Measurements from ENCODE around the gene VWF.

The VWF gene

GRCh38 chr12:5904969-5905368, 219.5 kb downstream of the VWF start:
- DNase-seq = no peak

GRCh38 chr12:5904441-5904840, 220.0 kb downstream of the VWF start:
- no peak for DNase-seq

GRCh38 chr12:5902736-5903135, 221.7 kb downstream of the VWF start:
- no peak for DNase-seq

GRCh38 chr12:5901416-5901815, 223.1 kb downstream of the VWF start:
- DNase-seq = no peak

- DNase-seq = no peak
These were observed 223.8 kb downstream of the VWF start for GRCh38 chr12:5900533-5901205.

- DNase-seq = no peak
These were observed 224.4 kb downstream of the VWF start for GRCh38 chr12:5900076-5900475.

GRCh38 chr12:5899675-5900074, 224.8 kb downstream of the VWF start:
- no peak for DNase-seq

GRCh38 chr12:5898874-5899273, 225.6 kb downstream of the VWF start:
- no peak for DNase-seq
